H1 (cell line): ENCODE results near the gene MTPN. TPM values are rescaled to one million over a fixed set of nuclear protein-coding genes. Genes with fewer than 3 reads are reported as not detected.

Experiments used
- CTCF ChIA-PET: fragments of 300-600 bp; sonication (Branson Sonifier 250); formaldehyde crosslinking; loops from one replicate; lab custom pipeline; 2021; ENCODE audit not compliant: partially characterized antibody; lab: Charles Lee
- POLR2A ChIA-PET: fragments of 300-600 bp; sonication (Branson Sonifier 250); formaldehyde crosslinking; loops from one replicate; lab custom pipeline; 2021; ENCODE audit warnings: inconsistent platforms; ENCODE audit not compliant: partially characterized antibody; lab: Charles Lee
- DNase-seq, 2 experiments: peaks; one replicate each; pipeline versions ENCODE4 v3.0.0 to v3.0.0-alpha.2; 2010 to 2022; ENCODE audit warnings: low spot score in 2 of 2, low read depth in 1 of 2, mixed read lengths in 1 of 2
- FAIRE-seq: peaks from 2 replicates; lab custom pipeline; 2011; peaks lifted over from hg19 to GRCh38; lab: Jason Lieb, UNC
- H2AFZ ChIP-seq: 2 replicates; pipeline ENCODE4 v1.8.1; 2012; ENCODE audit warnings: low read length, inconsistent platforms
- H2AK5ac ChIP-seq: 2 replicates; pipeline ENCODE4 v1.6.1; 2013; ENCODE audit warnings: low read depth, low read length
- H2BK120ac ChIP-seq: replicated peaks from 2 replicates; pipeline ENCODE3; 2013; ENCODE audit warnings: low read depth, low read length, inconsistent platforms
- H2BK12ac ChIP-seq: 2 replicates; pipeline ENCODE4 v1.6.1; 2013; ENCODE audit warnings: low read depth, low read length
- H2BK15ac ChIP-seq: 2 replicates; pipeline ENCODE4 v1.6.1; 2013; ENCODE audit warnings: low read length
- H2BK20ac ChIP-seq: 2 replicates; pipeline ENCODE4 v1.6.1; 2013; ENCODE audit warnings: low read length
- H2BK5ac ChIP-seq: 2 replicates; pipeline ENCODE4 v1.6.1; 2013; ENCODE audit warnings: low read depth, low read length
- H3K14ac ChIP-seq: 2 replicates; pipeline ENCODE4 v1.6.1; 2013; ENCODE audit warnings: inconsistent platforms; ENCODE audit not compliant: insufficient read length
- H3K18ac ChIP-seq: 2 replicates; pipeline ENCODE4 v1.6.1; 2013; ENCODE audit warnings: low read length; ENCODE audit errors: extremely low read depth
- H3K23ac ChIP-seq: 2 replicates; pipeline ENCODE4 v1.6.1; 2013; ENCODE audit warnings: inconsistent platforms; ENCODE audit not compliant: insufficient read length
- H3K23me2 ChIP-seq: 2 replicates; pipeline ENCODE4 v1.6.1; 2013; ENCODE audit warnings: low read depth, low read length
- H3K27ac ChIP-seq: 2 replicates; pipeline ENCODE4 v1.6.1; 2011; ENCODE audit warnings: low read depth, low read length, inconsistent platforms
- H3K27me3 ChIP-seq, 4 experiments: replicated peaks in 1 of 4; 1 replicate in 1 of 4; 2 replicates in 3 of 4; pipeline versions ENCODE4 v1.6.1 to v1.8.1; 2011 to 2013; ENCODE audit warnings: low read length in 3 of 4, mild to moderate bottlenecking in 3 of 4, inconsistent platforms in 2 of 4, mixed read lengths in 2 of 4, moderate library complexity in 1 of 4; ENCODE audit not compliant: control insufficient read depth in 3 of 4, insufficient read depth in 3 of 4; ENCODE audit errors: extremely low read depth in 1 of 4
- H3K36me3 ChIP-seq, 4 experiments: 2 replicates each; pipeline versions ENCODE4 v1.6.1 to v1.8.1; 2011 to 2013; ENCODE audit warnings: mild to moderate bottlenecking in 4 of 4, low read length in 3 of 4, moderate library complexity in 2 of 4, control low read depth in 1 of 4, inconsistent platforms in 1 of 4; ENCODE audit not compliant: insufficient read depth in 4 of 4, control insufficient read depth in 2 of 4
- H3K4ac ChIP-seq: replicated peaks from 2 replicates; pipeline ENCODE3; 2013; ENCODE audit warnings: low read length, low read depth, mixed read lengths, inconsistent platforms; ENCODE audit not compliant: insufficient read length
- H3K4me1 ChIP-seq, 4 experiments: replicated peaks in 1 of 4; 1 replicate in 1 of 4; 2 replicates in 3 of 4; pipeline versions ENCODE4 v1.6.1 to v1.8.1; 2011 to 2013; ENCODE audit warnings: low read length in 3 of 4, inconsistent platforms in 2 of 4, mixed read lengths in 1 of 4; ENCODE audit not compliant: insufficient read depth in 4 of 4, control insufficient read depth in 3 of 4
- H3K4me2 ChIP-seq, 2 experiments: 2 replicates each; pipeline versions ENCODE4 v1.6.1 to v1.8.1; 2011 to 2013; ENCODE audit warnings: low read depth in 2 of 2, low read length in 2 of 2, control low read depth in 1 of 2, inconsistent platforms in 1 of 2, mild to moderate bottlenecking in 1 of 2; ENCODE audit not compliant: insufficient read depth in 1 of 2
- H3K4me3 ChIP-seq, 4 experiments: fragments of 200-600, 300-600 bp in 1 of 4; sonication (generic), shearing (Covaris generic), sonication (Bioruptor Twin) in 1 of 4; 2 replicates each; pipeline versions ENCODE4 v1.5.1 to v1.8.1; 2011 to 2016; ENCODE audit warnings: low read length in 4 of 4, low read depth in 3 of 4, control low read depth in 2 of 4, inconsistent platforms in 2 of 4, mild to moderate bottlenecking in 2 of 4, mixed read lengths in 1 of 4, moderate library complexity in 1 of 4; ENCODE audit not compliant: insufficient read depth in 2 of 4; ENCODE audit errors: extremely low read depth in 1 of 4
- H3K56ac ChIP-seq: replicated peaks from 2 replicates; pipeline ENCODE3; 2013; ENCODE audit warnings: low read depth, mild to moderate bottlenecking, mixed read lengths, low read length, inconsistent platforms; ENCODE audit not compliant: insufficient read length
- H3K79me1 ChIP-seq: 2 replicates; pipeline ENCODE4 v1.6.1; 2013; ENCODE audit warnings: low read depth, low read length, control low read depth
- H3K79me2 ChIP-seq, 2 experiments: 2 replicates each; pipeline versions ENCODE4 v1.6.1 to v1.8.1; 2012 to 2013; ENCODE audit warnings: low read length in 2 of 2, mild to moderate bottlenecking in 2 of 2, inconsistent platforms in 1 of 2; ENCODE audit not compliant: insufficient read depth in 2 of 2, control insufficient read depth in 1 of 2
- H3K9ac ChIP-seq, 4 experiments: replicated peaks in 1 of 4; 1 replicate in 1 of 4; 2 replicates in 3 of 4; pipeline versions ENCODE4 v1.6.1 to v1.8.1; 2011 to 2013; ENCODE audit warnings: low read depth in 3 of 4, low read length in 3 of 4, control low read depth in 2 of 4, mild to moderate bottlenecking in 2 of 4, moderate library complexity in 2 of 4, inconsistent platforms in 1 of 4; ENCODE audit errors: extremely low read depth in 1 of 4
- H3K9me3 ChIP-seq, 2 experiments: 2 replicates each; pipeline versions ENCODE4 v1.6.1 to v1.8.1; 2012 to 2013; ENCODE audit warnings: mild to moderate bottlenecking in 2 of 2, moderate library complexity in 2 of 2, control low read depth in 1 of 2, inconsistent platforms in 1 of 2, low read depth in 1 of 2, low read length in 1 of 2, mixed read lengths in 1 of 2; ENCODE audit not compliant: insufficient read depth in 2 of 2
- H4K20me1 ChIP-seq, 2 experiments: replicated peaks in 1 of 2; 2 replicates each; pipeline versions ENCODE3 to v1.8.1; 2011 to 2013; ENCODE audit warnings: inconsistent platforms in 2 of 2, low read length in 2 of 2, mild to moderate bottlenecking in 1 of 2; ENCODE audit not compliant: insufficient read depth in 2 of 2, control insufficient read depth in 1 of 2
- H4K5ac ChIP-seq: 2 replicates; pipeline ENCODE4 v1.6.1; 2013; ENCODE audit warnings: low read length, low read depth, mixed read lengths, inconsistent platforms; ENCODE audit not compliant: insufficient read length
- H4K8ac ChIP-seq: 2 replicates; pipeline ENCODE4 v1.8.0; 2013; ENCODE audit warnings: mild to moderate bottlenecking, moderate library complexity, low read length, inconsistent platforms; ENCODE audit not compliant: insufficient read depth; ENCODE audit errors: extremely low read depth
- H4K91ac ChIP-seq: replicated peaks from 2 replicates; pipeline ENCODE3; 2013; ENCODE audit warnings: low read length, mixed read lengths, inconsistent platforms; ENCODE audit not compliant: insufficient read length
- ATF3 ChIP-seq: IDR thresholded peaks from 2 replicates; pipeline ENCODE4 v1.6.1; 2011; ENCODE audit warnings: low read depth, mild to moderate bottlenecking, low read length; ENCODE audit not compliant: insufficient read depth
- CHD1 ChIP-seq: IDR thresholded peaks from 2 replicates; pipeline ENCODE4 v1.6.1; 2012; ENCODE audit warnings: low read depth, low read length, improper control_type of control experiment
- FOSL1 ChIP-seq: IDR thresholded peaks from 2 replicates; pipeline ENCODE4 v1.6.1; 2011; ENCODE audit warnings: mild to moderate bottlenecking, low read depth, low read length, moderate library complexity; ENCODE audit not compliant: insufficient read depth
- NRF1 ChIP-seq: IDR thresholded peaks from 2 replicates; pipeline ENCODE4 v1.6.1; 2011; ENCODE audit warnings: mild to moderate bottlenecking, low read depth, low read length, improper control_type of control experiment
- POU5F1 ChIP-seq: IDR thresholded peaks from 2 replicates; pipeline ENCODE4 v1.6.1; 2011; ENCODE audit warnings: low read depth, mild to moderate bottlenecking, low read length, moderate library complexity
- RAD21 ChIP-seq, 2 experiments: IDR thresholded peaks in 1 of 2; conservative IDR thresholded peaks in 1 of 2; 2 replicates each; pipeline ENCODE4 v1.6.1; 2011; ENCODE audit warnings: low read depth in 2 of 2, low read length in 2 of 2, improper control_type of control experiment in 1 of 2, inconsistent platforms in 1 of 2, mild to moderate bottlenecking in 1 of 2, moderate library complexity in 1 of 2
- RFX5 ChIP-seq: IDR thresholded peaks from 2 replicates; pipeline ENCODE4 v1.6.1; 2011; ENCODE audit warnings: low read depth, low read length, improper control_type of control experiment, borderline replicate concordance
- SUZ12 ChIP-seq: fragments of 200-600 bp; sonication (generic); IDR thresholded peaks from 2 replicates; pipeline ENCODE4 v1.6.1; 2012; ENCODE audit warnings: mild to moderate bottlenecking, inconsistent platforms, low read length, moderate library complexity, mixed read lengths
- TCF12 ChIP-seq: IDR thresholded peaks from 2 replicates; pipeline ENCODE4 v1.6.1; 2011; ENCODE audit warnings: low read depth, mild to moderate bottlenecking, low read length
- WGBS, 2 experiments: shearing (Covaris generic) in 1 of 2; methylation state at CpG; one replicate each; pipeline versions ENCODE4 v1.1.6 to v1.1.7; 2013 to 2015; ENCODE audit warnings: low lambda C conversion rate in 2 of 2, mixed read lengths in 2 of 2, inconsistent platforms in 1 of 2, low coverage in 1 of 2, missing lambda C conversion rate in 1 of 2; ENCODE audit not compliant: insufficient replicate concordance in 2 of 2, insufficient coverage in 1 of 2, insufficient read length in 1 of 2; ENCODE audit errors: extremely low coverage in 1 of 2, missing lambda C conversion rate in 1 of 2; 5-methylcytosine and 5-hydroxymethylcytosine counted together
- polyA plus RNA-seq, 7 experiments: library from polyadenylated mRNA; depleted of rRNA in 3 of 7; stranded (reverse) in 5 of 7; unstranded in 2 of 7; fragments of >200 nt in 5 of 7; fragments of 200-250 nt in 2 of 7; gene quantifications; 1 replicate in 5 of 7; 2 replicates in 1 of 7; 4 replicates in 1 of 7; pipeline versions ENCODE4 v1.2.1 to v1.2.3, GENCODE V29; 2011 to 2013; ENCODE audit warnings: missing spikeins in 2 of 7, mixed read lengths in 2 of 7
- total RNA-seq: library from RNA; stranded (reverse); fragmentation: NEBNext Ultra II Directional; extraction: Animal tissue kit (Norgen Biotek cat#: 25700); gene quantifications from 2 replicates; pipeline ENCODE4 v1.2.1, GENCODE V29; 2021

MTPN gene
- total and polyA plus RNA-seq, 2 of the 8 experiments (the other 6 are each of a cell fraction or from before 2014, with no cell fraction given): 33.0 to 101 TPM

- Histone ChIP-seq H2BK15ac (no peak overlapping the region), H3K56ac (no peak overlapping the region), H2BK12ac (no peak overlapping the region), H3K14ac (no peak overlapping the region), H3K4me2 (no peak overlapping the region), H3K79me2 (peaks cover 0 to 93% of the 10 kb centered on the region in 2 experiments; a peak in 2 of 4 replicates), H2AK5ac (no peak overlapping the region), H2AFZ (no peak overlapping the region), H3K4ac (no peak overlapping the region), H3K23me2 (no peaks in the 10 kb centered on the region), H3K36me3 (no peaks in the 10 kb centered on the region; a peak in 1 of 8 replicates), H4K20me1 (peaks cover 2 to 9% of the 10 kb centered on the region in 2 experiments), H3K27me3 (no peaks in the 10 kb centered on the region), H4K91ac (no peak overlapping the region), H3K4me3 (no peak overlapping the region), H3K27ac (no peak overlapping the region), H3K79me1 (no peaks in the 10 kb centered on the region), H3K9me3 (no peaks in the 10 kb centered on the region), H2BK120ac (no peak overlapping the region), H2BK5ac (no peak overlapping the region), H4K8ac (no peak overlapping the region), H2BK20ac (no peak overlapping the region), H3K23ac (no peak overlapping the region), H4K5ac (no peak overlapping the region), H3K18ac (no peak overlapping the region), H3K4me1 (no peaks in the 10 kb centered on the region), H3K9ac (no peak overlapping the region)
- POLR2A ChIA-PET: no interaction called here
- TF ChIP-seq NRF1 (no peak), ATF3 (no peak), SUZ12 (no peak), RAD21 (IDR thresholded peaks at IDR 0.05 in 1 of 2, conservative IDR thresholded peaks at IDR 0.05 in 1 of 2; ENCODE audit: low read depth in 2 of 2, low read length in 2 of 2) (no peak), POU5F1 (no peak), RFX5 (no peak), CHD1 (no peak), TCF12 (no peak), FOSL1 (no peak)
- CTCF ChIA-PET: no interaction called here
- DNase-seq (no peak), FAIRE-seq (no peak)
- WGBS, 2 experiments: 93% methylated on average over 6 of the region's 6 CpGs; no CpG with 5 or more reads in 1 of the 2 experiments
These were observed 16.3 kb downstream of the MTPN start for GRCh38 chr7:135960709-135961451.
